Glutamatergic neuron (in vitro differentiated cells): ENCODE data around the gene SPATS1. TPM values are rescaled to one million over a fixed set of nuclear protein-coding genes. Genes with fewer than 3 reads are reported as not detected.

Source experiments
- DNase-seq: peaks from one replicate; pipeline ENCODE4 v3.0.0; 2022
- H3K27ac Mint-ChIP-seq: one replicate; pipeline ENCODE4 v1.8.0; 2020; ENCODE audit warnings: mild to moderate bottlenecking, mixed read lengths, inconsistent platforms; ENCODE audit not compliant: unreplicated experiment
- H3K27me3 Mint-ChIP-seq: one replicate; pipeline ENCODE4 v1.8.0; 2020; ENCODE audit warnings: mild to moderate bottlenecking, moderate library complexity, mixed read lengths, inconsistent platforms; ENCODE audit not compliant: unreplicated experiment
- H3K36me3 Mint-ChIP-seq: one replicate; pipeline ENCODE4 v1.8.0; 2020; ENCODE audit warnings: mild to moderate bottlenecking, mixed read lengths, inconsistent platforms; ENCODE audit not compliant: unreplicated experiment
- H3K4me1 Mint-ChIP-seq: one replicate; pipeline ENCODE4 v1.8.0; 2020; ENCODE audit warnings: mild to moderate bottlenecking, low read depth, mixed read lengths, inconsistent platforms; ENCODE audit not compliant: unreplicated experiment
- H3K4me3 Mint-ChIP-seq: one replicate; pipeline ENCODE4 v1.8.0; 2020; ENCODE audit warnings: mild to moderate bottlenecking, mixed read lengths, inconsistent platforms; ENCODE audit not compliant: unreplicated experiment
- H3K9me3 Mint-ChIP-seq: one replicate; pipeline ENCODE4 v1.8.0; 2020; ENCODE audit warnings: mild to moderate bottlenecking, moderate library complexity, mixed read lengths, inconsistent platforms; ENCODE audit not compliant: unreplicated experiment
- CTCF ChIP-seq: fragments of 200-600 bp; sonication (generic); IDR thresholded peaks from one replicate; pipeline ENCODE4 v1.5.0; 2021; ENCODE audit not compliant: partially characterized antibody, unreplicated experiment
- total RNA-seq: library from RNA; stranded (reverse); fragmentation: NEBNext Ultra II Directional; extraction: Animal tissue kit (Norgen Biotek cat#: 25700); gene quantifications from one replicate; pipeline ENCODE4 v1.2.1, GENCODE V29; 2021; ENCODE audit not compliant: unreplicated experiment

SPATS1 gene
- total RNA-seq, 1 donor from 2014 or later: not detected

- H3K4me1 Mint-ChIP-seq: no peaks in the 10 kb centered on the region
- DNase-seq: no peak
These were observed 44.2 kb upstream of the SPATS1 start for GRCh38 chr6:44298055-44298803.

GRCh38 chr6:44298864-44299263 is 43.6 kb upstream of the SPATS1 start:
- Mint-ChIP-seq H3K4me1 (no peaks in the 10 kb centered on the region), H3K4me3 (peak overlapping the region; percentile 77), H3K36me3 (no peaks in the 10 kb centered on the region), H3K27me3 (peaks cover 13% of the 10 kb centered on the region), H3K27ac (no peak overlapping the region), H3K9me3 (peaks cover 7% of the 10 kb centered on the region)
- no peak for DNase-seq
- TF ChIP-seq CTCF: no peak

More at GRCh38 chr6:44298055-44298803, 44.2 kb upstream of the SPATS1 start:
- Mint-ChIP-seq H3K27ac (no peak overlapping the region), H3K4me3 (peak overlapping the region; percentile 77), H3K27me3 (peaks cover 10% of the 10 kb centered on the region), H3K36me3 (no peaks in the 10 kb centered on the region), H3K9me3 (peaks cover 7% of the 10 kb centered on the region)
- TF ChIP-seq CTCF: no peak

- no peak for DNase-seq
- no peaks in the 10 kb centered on the region for H3K36me3 Mint-ChIP-seq
- H3K4me3 Mint-ChIP-seq: no peak overlapping the region
- H3K27ac Mint-ChIP-seq: no peak overlapping the region
- no peaks in the 10 kb centered on the region for H3K4me1 Mint-ChIP-seq
- TF ChIP-seq CTCF: no peak
- H3K9me3 Mint-ChIP-seq: peaks cover 4% of the 10 kb centered on the region
- peaks cover 14% of the 10 kb centered on the region for H3K27me3 Mint-ChIP-seq
These were observed 42.1 kb upstream of the SPATS1 start for GRCh38 chr6:44300292-44300823.

- Mint-ChIP-seq H3K27ac (no peak overlapping the region), H3K36me3 (no peaks in the 10 kb centered on the region), H3K4me1 (no peaks in the 10 kb centered on the region), H3K4me3 (no peak overlapping the region), H3K27me3 (peaks cover 18% of the 10 kb centered on the region), H3K9me3 (peaks cover 4% of the 10 kb centered on the region)
- DNase-seq: no peak
- TF ChIP-seq CTCF: no peak
These were observed 41.3 kb upstream of the SPATS1 start for GRCh38 chr6:44301106-44301505.
